B cell (primary cell): Measurements from ENCODE around the gene INTS3. TPM values are rescaled to one million over a fixed set of nuclear protein-coding genes. Genes with fewer than 3 reads are reported as not detected.

Source experiments
- polyA plus RNA-seq: library from polyadenylated mRNA; depleted of rRNA; stranded (reverse); fragments of >200 nt; gene quantifications from 2 replicates; pipeline ENCODE4 v1.2.3, GENCODE V29; 2012
- small RNA-seq: library from RNA; depleted of rRNA; stranded (forward); fragments of <200 nt; gene quantifications from one replicate; pipeline ENCODE3, GENCODE V24; 2012; ENCODE audit warnings: low replicate concordance, low read depth; ENCODE audit not compliant: insufficient read length
- total RNA-seq, 2 donors: library from RNA; stranded (reverse); fragments of 120-200 nt in 1 of 2; gene quantifications; 1 replicate in 1 of 2; 2 replicates in 1 of 2; pipeline versions ENCODE4 v1.2.3 to v1.2.4, GENCODE V29; 2013 to 2022

INTS3 gene
- total and polyA plus RNA-seq, 2 donors (not counting 1 experiment from before 2014, with no cell fraction given): 69.1 to 84.1 TPM

Small RNAs within 50 kb of the gene (small RNA-seq; reads per million reads assigned to genes)
- gene MIR8083: not detected
- not detected for gene RF00019
- gene RN7SL372P: not detected

Other genes with a start within 250 kb of the INTS3 start
- 93.6 and 110 TPM in 2 replicates for gene S100A6, start 192.1 kb upstream of the INTS3 start, total RNA-seq
- gene S100A6, start 192.1 kb upstream of the INTS3 start, polyA plus RNA-seq: 61.1 and 213 TPM in 2 replicates
- gene S100A5, start 187.1 kb upstream of the INTS3 start, total RNA-seq: not detected in 2 replicates
- 0.64 TPM in 1 of 2 replicates, not detected in the other for gene S100A5, start 187.1 kb upstream of the INTS3 start, polyA plus RNA-seq
- gene S100A4, start 182.2 kb upstream of the INTS3 start, total RNA-seq: 58.0 and 62.7 TPM in 2 replicates
- gene S100A4, start 182.2 kb upstream of the INTS3 start, polyA plus RNA-seq: 121 and 150 TPM in 2 replicates
- not detected in 2 replicates for gene S100A3, start 178.8 kb upstream of the INTS3 start, total RNA-seq
- gene S100A3, start 178.8 kb upstream of the INTS3 start, polyA plus RNA-seq: 0.17 TPM in 1 of 2 replicates, not detected in the other
- not detected in 2 replicates for gene S100A2, start 162.2 kb upstream of the INTS3 start, total RNA-seq
- 0.19 TPM in 1 of 2 replicates, not detected in the other for gene S100A2, start 162.2 kb upstream of the INTS3 start, polyA plus RNA-seq
- gene S100A16, start 114.9 kb upstream of the INTS3 start, total RNA-seq: not detected in 2 replicates
- not detected in 2 replicates for gene S100A16, start 114.9 kb upstream of the INTS3 start, polyA plus RNA-seq
- not detected in 2 replicates for gene S100A14, start 111.7 kb upstream of the INTS3 start, total RNA-seq
- 0.17 TPM in 1 of 2 replicates, not detected in the other for gene S100A14, start 111.7 kb upstream of the INTS3 start, polyA plus RNA-seq
- gene S100A13, start 100.5 kb upstream of the INTS3 start, total RNA-seq: 5.7 and 9.8 TPM in 2 replicates
- gene S100A13, start 100.5 kb upstream of the INTS3 start, polyA plus RNA-seq: 17.8 and 19.8 TPM in 2 replicates
- gene S100A1, start 99.6 kb upstream of the INTS3 start, total RNA-seq: not detected in 2 replicates
- gene S100A1, start 99.6 kb upstream of the INTS3 start, polyA plus RNA-seq: not detected in 2 replicates
- 156 TPM in 2 replicates for gene CHTOP, start 94.0 kb upstream of the INTS3 start, total RNA-seq
- gene CHTOP, start 94.0 kb upstream of the INTS3 start, polyA plus RNA-seq: 87.0 and 140 TPM in 2 replicates
- gene SNAPIN, start 69.3 kb upstream of the INTS3 start, total RNA-seq: 37.6 and 39.4 TPM in 2 replicates
- gene SNAPIN, start 69.3 kb upstream of the INTS3 start, polyA plus RNA-seq: 17.2 and 22.7 TPM in 2 replicates
- gene ILF2, start 57.1 kb upstream of the INTS3 start, total RNA-seq: 86.5 and 89.8 TPM in 2 replicates
- gene ILF2, start 57.1 kb upstream of the INTS3 start, polyA plus RNA-seq: 94.0 and 155 TPM in 2 replicates
- gene NPR1, start 49.4 kb upstream of the INTS3 start, total RNA-seq: 0.19 and 0.37 TPM in 2 replicates
- gene NPR1, start 49.4 kb upstream of the INTS3 start, polyA plus RNA-seq: not detected in 2 replicates
- 15.6 and 16.2 TPM in 2 replicates for gene SLC27A3, start 47.4 kb downstream of the INTS3 start, total RNA-seq
- gene SLC27A3, start 47.4 kb downstream of the INTS3 start, polyA plus RNA-seq: 8.9 and 19.4 TPM in 2 replicates
- gene GATAD2B, start 194.9 kb downstream of the INTS3 start, total RNA-seq: 99.6 and 105 TPM in 2 replicates
- gene GATAD2B, start 194.9 kb downstream of the INTS3 start, polyA plus RNA-seq: 15.0 and 16.7 TPM in 2 replicates
- gene DENND4B, start 218.7 kb downstream of the INTS3 start, total RNA-seq: 272 and 275 TPM in 2 replicates
- 389 and 440 TPM in 2 replicates for gene DENND4B, start 218.7 kb downstream of the INTS3 start, polyA plus RNA-seq
- 153 and 157 TPM in 2 replicates for gene CRTC2, start 230.6 kb downstream of the INTS3 start, total RNA-seq
- 94.6 and 120 TPM in 2 replicates for gene CRTC2, start 230.6 kb downstream of the INTS3 start, polyA plus RNA-seq
- gene SLC39A1, start 235.5 kb downstream of the INTS3 start, total RNA-seq: 28.1 and 29.8 TPM in 2 replicates
- gene SLC39A1, start 235.5 kb downstream of the INTS3 start, polyA plus RNA-seq: 19.2 and 19.3 TPM in 2 replicates
- 19.9 and 21.8 TPM in 2 replicates for gene CREB3L4, start 239.9 kb downstream of the INTS3 start, total RNA-seq
- 23.4 and 28.1 TPM in 2 replicates for gene CREB3L4, start 239.9 kb downstream of the INTS3 start, polyA plus RNA-seq
- 99.1 and 106 TPM in 2 replicates for gene JTB, start 249.6 kb downstream of the INTS3 start, total RNA-seq
- gene JTB, start 249.6 kb downstream of the INTS3 start, polyA plus RNA-seq: 144 and 159 TPM in 2 replicates